ENCODE measurements around the gene CELF4.

- TF ChIP-seq CTCF (IDR thresholded peaks at IDR 0.05) (no peak), POLR2AphosphoS5 (IDR thresholded peaks at IDR 0.05) (no peak), POLR2A (IDR thresholded peaks at IDR 0.05) (no peak)
These were observed 161.8 kb downstream of the CELF4 start for GRCh38 chr18:37403788-37404187.
